SK-N-SH (cell line): ENCODE measurements around the gene MX1.

Experiments
- CHD2 ChIP-seq: fragments of 150-350 bp; IDR thresholded peaks from 2 replicates; pipeline ENCODE4 v1.6.1; 2018; ENCODE audit warnings: low read length; ENCODE audit not compliant: partially characterized antibody
- EP300 ChIP-seq, 2 experiments: IDR thresholded peaks; 2 replicates each; pipeline versions ENCODE4 v1.4.0 to v1.6.1; 2012; ENCODE audit warnings: borderline replicate concordance in 1 of 2, low read depth in 1 of 2, low read length in 1 of 2
- EZH2phosphoT487 ChIP-seq: fragments of 200-600 bp; sonication (generic); IDR thresholded peaks from 2 replicates; pipeline ENCODE4 v1.6.1; 2017; ENCODE audit warnings: low read depth, mixed run types, mild to moderate bottlenecking, antibody characterized with exemption, moderate library complexity, borderline replicate concordance
- GABPA ChIP-seq: IDR thresholded peaks from 2 replicates; pipeline ENCODE4 v1.4.0; 2012; ENCODE audit warnings: low read depth, mild to moderate bottlenecking
- NFIC ChIP-seq: IDR thresholded peaks from 2 replicates; pipeline ENCODE4 v1.4.0; 2012; ENCODE audit warnings: borderline replicate concordance
- POLR2AphosphoS5 ChIP-seq: IDR thresholded peaks from 2 replicates; pipeline ENCODE4 v1.6.1; 2012; ENCODE audit warnings: low read depth, low read length
- REST ChIP-seq: IDR thresholded peaks from 2 replicates; pipeline ENCODE4 v1.6.1; 2012; ENCODE audit warnings: mild to moderate bottlenecking, low read depth, low read length, moderate library complexity
- SMC3 ChIP-seq: IDR thresholded peaks from 2 replicates; pipeline ENCODE4 v1.6.1; 2012; ENCODE audit warnings: low read depth, low read length, improper control_type of control experiment
- TAF1 ChIP-seq: IDR thresholded peaks from 2 replicates; pipeline ENCODE4 v1.6.1; 2012; ENCODE audit warnings: low read depth, mild to moderate bottlenecking, low read length, moderate library complexity, borderline replicate concordance
- TEAD4 ChIP-seq: IDR thresholded peaks from 2 replicates; pipeline ENCODE4 v1.4.0; 2012; ENCODE audit warnings: mild to moderate bottlenecking, borderline replicate concordance; ENCODE audit not compliant: insufficient read depth
- TF ChIP-seq, protein P1 (sequence below): IDR thresholded peaks from 2 replicates; pipeline ENCODE4 v1.4.0; 2012; ENCODE audit warnings: low read depth
- TF ChIP-seq, protein P2 (sequence below): IDR thresholded peaks from 2 replicates; pipeline ENCODE4; 2012
- TF ChIP-seq, protein P3 (sequence below): fragments of 200-600 bp; sonication (generic); IDR thresholded peaks from 2 replicates; pipeline ENCODE4 v1.6.1; 2017; ENCODE audit warnings: antibody characterized with exemption, mild to moderate bottlenecking, moderate library complexity

DNA sequence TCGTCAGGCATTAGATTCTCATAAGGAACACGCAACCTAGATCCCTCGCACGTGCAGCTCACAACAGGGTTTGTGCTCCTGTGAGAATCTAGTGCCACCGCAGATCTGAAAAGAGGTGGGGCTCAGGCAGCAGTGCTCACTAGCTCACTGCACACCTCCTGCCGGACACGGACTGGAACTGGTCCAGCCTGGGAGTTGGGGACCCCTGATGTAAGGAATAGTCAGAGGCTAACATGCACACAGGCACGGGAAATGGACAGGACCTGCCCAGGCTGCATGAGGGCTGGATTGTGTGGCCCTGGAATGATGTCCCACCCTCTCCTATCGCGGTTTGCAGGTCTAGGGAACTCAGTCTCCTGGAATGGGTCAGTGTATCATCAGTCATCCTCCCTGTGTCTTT is 23.2 kb upstream of the MX1 start:
- TF ChIP-seq, protein P1, sequence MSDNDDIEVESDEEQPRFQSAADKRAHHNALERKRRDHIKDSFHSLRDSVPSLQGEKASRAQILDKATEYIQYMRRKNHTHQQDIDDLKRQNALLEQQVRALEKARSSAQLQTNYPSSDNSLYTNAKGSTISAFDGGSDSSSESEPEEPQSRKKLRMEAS, result no peak
- TF ChIP-seq, protein P2, sequence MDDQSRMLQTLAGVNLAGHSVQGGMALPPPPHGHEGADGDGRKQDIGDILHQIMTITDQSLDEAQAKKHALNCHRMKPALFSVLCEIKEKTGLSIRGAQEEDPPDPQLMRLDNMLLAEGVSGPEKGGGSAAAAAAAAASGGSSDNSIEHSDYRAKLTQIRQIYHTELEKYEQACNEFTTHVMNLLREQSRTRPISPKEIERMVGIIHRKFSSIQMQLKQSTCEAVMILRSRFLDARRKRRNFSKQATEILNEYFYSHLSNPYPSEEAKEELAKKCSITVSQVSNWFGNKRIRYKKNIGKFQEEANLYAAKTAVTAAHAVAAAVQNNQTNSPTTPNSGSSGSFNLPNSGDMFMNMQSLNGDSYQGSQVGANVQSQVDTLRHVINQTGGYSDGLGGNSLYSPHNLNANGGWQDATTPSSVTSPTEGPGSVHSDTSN, result no peak
- TF ChIP-seq EP300 (IDR thresholded peaks at IDR 0.05; ENCODE audit: borderline replicate concordance in 1 of 2, low read depth in 1 of 2, low read length in 1 of 2), result no peak
- TF ChIP-seq, protein P3, sequence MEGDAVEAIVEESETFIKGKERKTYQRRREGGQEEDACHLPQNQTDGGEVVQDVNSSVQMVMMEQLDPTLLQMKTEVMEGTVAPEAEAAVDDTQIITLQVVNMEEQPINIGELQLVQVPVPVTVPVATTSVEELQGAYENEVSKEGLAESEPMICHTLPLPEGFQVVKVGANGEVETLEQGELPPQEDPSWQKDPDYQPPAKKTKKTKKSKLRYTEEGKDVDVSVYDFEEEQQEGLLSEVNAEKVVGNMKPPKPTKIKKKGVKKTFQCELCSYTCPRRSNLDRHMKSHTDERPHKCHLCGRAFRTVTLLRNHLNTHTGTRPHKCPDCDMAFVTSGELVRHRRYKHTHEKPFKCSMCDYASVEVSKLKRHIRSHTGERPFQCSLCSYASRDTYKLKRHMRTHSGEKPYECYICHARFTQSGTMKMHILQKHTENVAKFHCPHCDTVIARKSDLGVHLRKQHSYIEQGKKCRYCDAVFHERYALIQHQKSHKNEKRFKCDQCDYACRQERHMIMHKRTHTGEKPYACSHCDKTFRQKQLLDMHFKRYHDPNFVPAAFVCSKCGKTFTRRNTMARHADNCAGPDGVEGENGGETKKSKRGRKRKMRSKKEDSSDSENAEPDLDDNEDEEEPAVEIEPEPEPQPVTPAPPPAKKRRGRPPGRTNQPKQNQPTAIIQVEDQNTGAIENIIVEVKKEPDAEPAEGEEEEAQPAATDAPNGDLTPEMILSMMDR, result no peak
- TF ChIP-seq POLR2AphosphoS5, result no peak
- no peak for TF ChIP-seq GABPA
- no peak for TF ChIP-seq TEAD4
- no peak for TF ChIP-seq REST
- no peak for TF ChIP-seq NFIC
- TF ChIP-seq SMC3, result no peak
- no peak for TF ChIP-seq TAF1
- no peak for TF ChIP-seq CHD2
- no peak for TF ChIP-seq EZH2phosphoT487
